Ascending aorta (tissue), 2 donors: ENCODE measurements around the gene RGMB. TPM values are rescaled to one million over a fixed set of nuclear protein-coding genes. Genes with fewer than 3 reads are reported as not detected.

Experiments
- DNase-seq, 2 donors: peaks; one replicate each; pipeline ENCODE4 v3.0.0-alpha.2; 2019; ENCODE audit warnings: low spot score in 2 of 2
- H3K27ac ChIP-seq, 2 donors: fragments of 200-600 bp; sonication (generic); one replicate each; pipeline ENCODE4 v1.5.1; 2016 to 2017; ENCODE audit warnings: mild to moderate bottlenecking in 1 of 2
- H3K27me3 ChIP-seq: fragments of 200-600 bp; sonication (generic); one replicate; pipeline ENCODE4 v1.5.1; 2017
- H3K36me3 ChIP-seq, 2 donors: fragments of 200-600 bp; sonication (generic); one replicate each; pipeline ENCODE4 v1.5.1; 2016
- H3K4me1 ChIP-seq, 2 donors: fragments of 200-600 bp; sonication (generic); one replicate each; pipeline ENCODE4 v1.5.1; 2016 to 2017; ENCODE audit warnings: mild to moderate bottlenecking in 1 of 2
- H3K4me3 ChIP-seq, 2 donors: fragments of 200-600 bp; sonication (generic); one replicate each; pipeline ENCODE4 v1.5.1; 2016 to 2017; ENCODE audit warnings: mild to moderate bottlenecking in 1 of 2
- H3K9me3 ChIP-seq, 2 donors: fragments of 200-600 bp; sonication (generic); one replicate each; pipeline ENCODE4 v1.5.1; 2016
- CTCF ChIP-seq, 3 experiments: fragments of 200-600 bp in 2 of 3; fragments of 450-650 bp in 1 of 3; sonication (generic) in 2 of 3; IDR thresholded peaks; one replicate each; pipeline ENCODE4 v1.5.1; 2016 to 2019; ENCODE audit warnings: antibody characterized with exemption in 3 of 3, mild to moderate bottlenecking in 1 of 3, moderate library complexity in 1 of 3
- intact Hi-C: fragments of 100-400 bp; cut with DNase I; formaldehyde crosslinking; loops from one replicate; pipeline ENCODE4 v1.15.1; 2023
- total RNA-seq: library from RNA; depleted of rRNA; stranded (reverse); fragments of >200 nt; gene quantifications from one replicate; pipeline ENCODE4 v1.1.0, GENCODE V29; 2016

Gene RGMB
- total RNA-seq, 1 donor from 2014 or later, result 20.9 TPM

- Histone ChIP-seq H3K27ac (no peak overlapping the region), H3K4me1 (peaks cover 0 to 11% of the 10 kb centered on the region in 2 donors), H3K36me3 (peaks cover 0 to 4% of the 10 kb centered on the region in 2 donors), H3K27me3 (no peaks in the 10 kb centered on the region), H3K9me3 (no peaks in the 10 kb centered on the region), H3K4me3 (no peak overlapping the region)
- intact Hi-C loops, result loop anchor here (10.0 kb wide), 1 partner anchor 1759 kb away; the partner anchor contains the start of gene FAM174A
- TF ChIP-seq CTCF (IDR thresholded peaks at IDR 0.05), result no peak
- no peak for DNase-seq
Observed at GRCh38 chr5:98776066-98776705, 2.7 kb downstream of the RGMB start.

GRCh38 chr5:98777295-98777694 is 3.8 kb downstream of the RGMB start:
- no peak for TF ChIP-seq CTCF (IDR thresholded peaks at IDR 0.05)
- H3K27me3 ChIP-seq, result no peaks in the 10 kb centered on the region
- H3K9me3 ChIP-seq, result no peaks in the 10 kb centered on the region
- H3K4me1 ChIP-seq, result peaks cover 0 to 11% of the 10 kb centered on the region in 2 donors
- intact Hi-C loops, result loop anchor here (10.0 kb wide), 1 partner anchor 1758 kb away; the partner anchor contains the start of gene FAM174A
- peaks cover 0 to 4% of the 10 kb centered on the region in 2 donors for H3K36me3 ChIP-seq
- DNase-seq, result no peak
- no peak overlapping the region for H3K4me3 ChIP-seq
- no peak overlapping the region for H3K27ac ChIP-seq

GRCh38 chr5:98779264-98779877 is 5.9 kb downstream of the RGMB start:
- no peak for TF ChIP-seq CTCF (IDR thresholded peaks at IDR 0.05)
- H3K27me3 ChIP-seq, result no peaks in the 10 kb centered on the region
- H3K4me3 ChIP-seq, result no peak overlapping the region
- no peak overlapping the region for H3K27ac ChIP-seq
- no peak for DNase-seq
- H3K4me1 ChIP-seq, result peaks cover 0 to 8% of the 10 kb centered on the region in 2 donors
- H3K9me3 ChIP-seq, result no peaks in the 10 kb centered on the region
- H3K36me3 ChIP-seq, result peaks cover 0 to 4% of the 10 kb centered on the region in 2 donors
- intact Hi-C loops, result loop anchor here (10.0 kb wide), 1 partner anchor 1755 kb away; the partner anchor contains the start of gene FAM174A

- no peaks in the 10 kb centered on the region for H3K27me3 ChIP-seq
- TF ChIP-seq CTCF (IDR thresholded peaks at IDR 0.05), result no peak
- H3K36me3 ChIP-seq, result peaks cover 0 to 4% of the 10 kb centered on the region in 2 donors
- no peak for DNase-seq
- H3K4me3 ChIP-seq, result no peak overlapping the region
- no peak overlapping the region for H3K27ac ChIP-seq
- peaks cover 0 to 3% of the 10 kb centered on the region in 2 donors for H3K4me1 ChIP-seq
- no peaks in the 10 kb centered on the region for H3K9me3 ChIP-seq
- intact Hi-C loops, result no loop called here
Observed at GRCh38 chr5:98780390-98780789, 6.9 kb downstream of the RGMB start.

- no peak overlapping the region for H3K4me3 ChIP-seq
- TF ChIP-seq CTCF (IDR thresholded peaks at IDR 0.05), result no peak
- H3K27me3 ChIP-seq, result no peaks in the 10 kb centered on the region
- peaks cover 0 to 4% of the 10 kb centered on the region in 2 donors for H3K36me3 ChIP-seq
- no peaks in the 10 kb centered on the region for H3K4me1 ChIP-seq
- no peak for DNase-seq
- intact Hi-C loops, result no loop called here
- no peaks in the 10 kb centered on the region for H3K9me3 ChIP-seq
- H3K27ac ChIP-seq, result no peak overlapping the region
Observed at GRCh38 chr5:98781520-98781919, 8.1 kb downstream of the RGMB start.
